ENCODE measurements around the gene ZNF536.
"Not testable (repeated sequence)": the region's sequence is repeated elsewhere in the genome, so short reads cannot be mapped to it uniquely, and the experiment has no call there.

ZNF536 gene

DNA sequence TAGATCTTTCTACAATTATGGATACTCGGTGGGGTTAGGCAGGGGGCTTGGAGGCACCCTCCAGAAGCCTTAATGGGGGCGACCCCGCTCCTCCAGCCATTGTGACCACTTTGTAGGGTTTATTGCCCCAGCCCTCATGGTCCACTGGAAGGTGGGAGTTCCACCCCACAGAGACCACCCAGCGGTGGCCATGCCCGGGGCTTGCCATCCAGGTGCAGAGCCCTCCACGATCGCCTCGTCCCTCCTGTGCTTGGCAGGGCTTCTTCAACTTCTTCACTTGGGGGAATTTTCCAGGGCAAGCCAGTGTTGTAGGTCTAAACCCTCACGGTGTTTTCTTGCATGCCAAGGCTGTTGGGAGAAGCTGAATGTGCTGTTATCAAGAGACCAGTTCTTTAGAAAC lies 16.1 kb downstream of the ZNF536 start:
- DNase-seq (ENCODE audit: low spot score) = peak; percentile 26

- DNase-seq (ENCODE audit: low spot score) = peak; percentile 11
Observed at GRCh38 chr19:30388819-30389218, 16.6 kb downstream of the ZNF536 start.

- no peak for DNase-seq (ENCODE audit: low spot score)
Observed at GRCh38 chr19:30390356-30390988, 18.3 kb downstream of the ZNF536 start.

GRCh38 chr19:30391052-30391451 lies 18.9 kb downstream of the ZNF536 start:
- DNase-seq (ENCODE audit: low spot score) = no peak

DNA sequence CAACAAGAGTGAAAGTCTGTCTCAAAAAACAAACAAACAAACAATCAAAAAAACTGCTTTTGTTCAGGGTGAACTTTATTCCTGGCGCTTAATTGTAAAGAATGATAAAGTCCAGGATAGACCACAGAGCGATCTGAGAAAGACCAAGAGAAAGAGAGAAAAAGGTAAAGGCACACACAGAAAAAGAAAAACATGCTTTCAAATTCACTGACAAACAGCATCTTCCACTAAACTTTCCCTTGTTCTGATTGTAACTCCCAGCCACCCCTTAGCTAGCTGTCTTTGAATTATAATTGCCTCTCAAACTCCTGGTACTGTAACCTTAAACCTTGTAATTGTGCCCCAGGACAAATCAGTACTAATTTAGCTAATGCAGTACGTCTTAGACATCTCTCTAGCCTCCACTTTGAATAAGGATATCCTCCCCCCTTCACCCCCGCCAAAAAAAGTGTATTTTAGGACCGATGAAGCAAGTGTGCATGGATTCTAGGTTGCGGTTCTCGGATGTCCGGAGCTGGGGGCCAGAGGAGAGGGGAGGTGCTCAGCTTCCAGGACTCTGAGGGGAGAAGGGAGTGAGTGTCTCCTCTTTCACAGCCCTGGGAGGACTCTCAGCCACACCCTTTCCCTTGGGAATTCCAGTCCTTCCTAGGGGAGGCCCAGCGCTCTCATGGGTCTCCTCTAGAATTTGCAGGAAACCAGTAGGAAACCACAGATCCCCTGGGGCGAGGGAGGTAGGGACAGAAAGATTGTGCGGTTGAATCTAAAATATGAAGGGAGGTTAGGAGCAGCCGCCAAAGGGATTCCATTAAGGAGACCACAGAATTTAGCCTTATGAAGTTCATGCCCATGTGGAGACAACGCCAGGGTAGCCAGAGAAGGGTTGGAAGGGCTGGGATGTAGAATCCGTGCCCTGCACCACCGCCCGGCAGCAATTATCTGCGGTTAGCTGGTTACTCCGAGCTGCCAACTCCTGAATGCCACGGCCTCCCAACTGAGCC lies 19.7 kb downstream of the ZNF536 start:
- DNase-seq (ENCODE audit: low spot score) = no peak

DNA sequence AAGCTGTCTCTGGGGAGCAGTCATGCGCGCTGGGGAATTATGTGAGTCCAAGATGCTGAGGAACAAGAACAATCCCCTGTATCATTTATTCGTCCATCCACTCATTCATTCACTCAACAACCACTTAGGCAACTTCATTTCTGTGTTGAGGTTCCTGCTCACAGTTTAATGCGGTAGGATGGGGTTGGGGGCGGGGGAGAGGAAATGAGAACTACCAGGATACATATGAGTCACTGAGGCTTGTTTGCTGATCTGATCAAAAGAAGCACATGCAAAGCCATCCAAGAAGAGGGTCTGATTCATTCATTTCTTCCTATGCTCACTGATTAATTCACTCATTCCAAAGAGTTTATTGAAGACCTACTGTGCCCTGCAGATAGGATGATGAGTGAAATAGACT lies 20.9 kb downstream of the ZNF536 start:
- DNase-seq (ENCODE audit: low spot score) = no peak

GRCh38 chr19:30393729-30394480 lies 21.7 kb downstream of the ZNF536 start:
- DNase-seq (ENCODE audit: low spot score) = no peak

- no peak for DNase-seq (ENCODE audit: low spot score)
Observed at GRCh38 chr19:30394481-30395151, 22.4 kb downstream of the ZNF536 start.

GRCh38 chr19:30395283-30395682 lies 23.1 kb downstream of the ZNF536 start:
- DNase-seq (ENCODE audit: low spot score) = no peak

GRCh38 chr19:30398539-30398938 lies 26.4 kb downstream of the ZNF536 start:
- not testable (repeated sequence) for DNase-seq (ENCODE audit: low spot score)

- no peak for DNase-seq (ENCODE audit: low spot score)
Observed at GRCh38 chr19:30401956-30402355, 29.8 kb downstream of the ZNF536 start.

GRCh38 chr19:30402436-30403202 lies 30.4 kb downstream of the ZNF536 start:
- DNase-seq (ENCODE audit: low spot score) = peak; percentile 45

- peak; percentile 29 for DNase-seq (ENCODE audit: low spot score)
Observed at GRCh38 chr19:30403203-30403985, 31.2 kb downstream of the ZNF536 start.

- peak; percentile 54 for DNase-seq (ENCODE audit: low spot score)
Observed at GRCh38 chr19:30406220-30407067, 34.3 kb downstream of the ZNF536 start.

GRCh38 chr19:30407068-30407709 lies 35.0 kb downstream of the ZNF536 start:
- peak; percentile 18 for DNase-seq (ENCODE audit: low spot score)

GRCh38 chr19:30408734-30409301 lies 36.6 kb downstream of the ZNF536 start:
- no peak for DNase-seq (ENCODE audit: low spot score)

DNA sequence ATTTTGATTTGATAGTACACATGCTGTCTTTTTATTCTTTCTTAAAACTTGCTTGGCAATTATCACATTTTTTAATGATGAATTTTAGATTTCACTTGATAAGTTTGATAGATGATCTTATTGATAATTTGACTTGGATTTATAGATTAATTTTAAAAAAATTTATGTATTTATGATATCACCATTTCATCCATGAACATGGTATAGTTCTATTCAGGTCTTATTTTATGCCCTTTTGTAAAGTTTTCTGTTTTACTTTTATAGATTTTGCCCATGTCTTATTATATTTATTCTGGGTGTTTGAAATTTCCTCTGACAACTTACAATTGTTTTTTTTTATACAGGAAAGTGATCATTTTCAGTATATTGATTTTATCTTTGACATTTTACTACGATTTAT lies 39.5 kb downstream of the ZNF536 start:
- no peak for DNase-seq (ENCODE audit: low spot score)

- DNase-seq (ENCODE audit: low spot score) = peak; percentile 15
Observed at GRCh38 chr19:30416375-30416774, 44.2 kb downstream of the ZNF536 start.
